ENCODE measurements around the gene SDHC.

GRCh38 chr1:161351482-161351881 is 37.3 kb downstream of the SDHC start:
- no peak for TF ChIP-seq CTCF (conservative IDR thresholded peaks at IDR 0.05; ENCODE audit: low read length)
- TF ChIP-seq EZH2phosphoT487 (IDR thresholded peaks at IDR 0.05; ENCODE audit: borderline replicate concordance) = no peak
